ENCODE results near the gene HCFC1R1.
"Not testable (repeated sequence)": the region's sequence is repeated elsewhere in the genome, so short reads cannot be mapped to it uniquely, and the experiment has no call there.

The HCFC1R1 gene, protein sequence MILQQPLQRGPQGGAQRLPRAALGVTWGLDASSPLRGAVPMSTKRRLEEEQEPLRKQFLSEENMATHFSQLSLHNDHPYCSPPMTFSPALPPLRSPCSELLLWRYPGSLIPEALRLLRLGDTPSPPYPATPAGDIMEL

DNA sequence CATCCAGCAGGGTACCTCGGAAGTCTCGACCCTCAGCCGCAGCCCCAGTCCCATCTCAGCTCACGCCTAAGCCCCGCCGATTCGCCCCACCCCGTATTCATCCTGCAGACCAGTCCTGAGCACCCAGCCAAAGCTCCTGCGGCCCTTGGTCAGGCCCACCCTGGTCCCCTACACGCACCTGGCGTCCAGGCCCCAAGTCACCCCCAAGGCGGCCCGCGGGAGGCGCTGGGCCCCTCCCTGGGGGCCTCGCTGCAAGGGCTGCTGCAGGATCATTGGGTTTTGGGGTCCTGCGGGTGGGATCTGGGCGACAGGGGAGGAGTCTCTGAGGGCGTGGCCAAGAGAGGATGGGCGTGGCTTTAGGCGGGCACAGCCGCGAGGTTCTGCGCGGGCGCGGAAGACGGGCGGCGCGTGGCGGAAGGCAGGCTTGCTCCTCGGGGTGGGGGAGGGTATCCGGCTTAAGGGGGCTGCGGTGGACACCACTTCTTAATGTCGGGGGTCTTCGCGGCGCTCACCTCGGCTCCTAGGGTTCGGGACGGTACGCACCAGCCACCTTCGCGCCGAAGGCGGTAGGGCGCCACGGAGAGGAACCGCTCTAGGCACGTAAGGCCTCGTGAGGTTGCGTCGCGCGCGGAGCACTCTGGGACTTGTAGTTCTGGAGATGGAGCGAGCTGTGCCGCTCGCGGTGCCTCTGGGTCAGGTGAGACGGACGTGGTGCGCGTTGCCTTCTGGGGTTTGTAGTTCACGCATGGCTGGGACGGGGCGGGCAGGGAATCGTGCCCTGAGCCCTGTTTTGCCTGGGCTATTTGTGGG lies at the start of gene HCFC1R1, which contains the start of gene THOC6:
TSS of gene HCFC1R1 (minus strand) at position 274 of the 810 bp plus-strand sequence. CDS start at position 273, 1 bp downstream.
TSS of gene THOC6 (plus strand) at position 367 of the 810 bp plus-strand sequence. CDS start at position 659, 292 bp downstream.
- peak; percentile 89 for DNase-seq (ENCODE audit: low spot score)

DNA sequence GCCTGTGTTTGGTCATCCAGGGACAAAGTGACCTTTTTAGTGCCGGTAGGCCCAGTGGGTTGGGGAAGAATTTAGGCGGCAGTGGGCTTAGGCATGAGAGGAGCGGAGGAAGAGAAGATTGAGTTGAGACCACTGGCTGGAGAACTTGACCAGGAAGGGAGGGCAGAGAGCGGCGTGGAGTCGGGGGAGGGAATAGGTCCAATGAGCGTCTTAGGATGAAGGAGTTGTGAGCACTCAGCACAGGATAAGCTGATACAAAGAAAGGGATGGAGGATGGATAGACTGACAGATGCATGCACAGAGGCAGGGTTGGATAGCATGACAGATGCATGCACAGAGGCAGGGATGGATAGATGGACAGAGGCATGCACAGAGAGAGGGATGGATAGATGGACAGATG lies 49.7 kb upstream of the HCFC1R1 start:
- DNase-seq (ENCODE audit: low spot score) = no peak

DNA sequence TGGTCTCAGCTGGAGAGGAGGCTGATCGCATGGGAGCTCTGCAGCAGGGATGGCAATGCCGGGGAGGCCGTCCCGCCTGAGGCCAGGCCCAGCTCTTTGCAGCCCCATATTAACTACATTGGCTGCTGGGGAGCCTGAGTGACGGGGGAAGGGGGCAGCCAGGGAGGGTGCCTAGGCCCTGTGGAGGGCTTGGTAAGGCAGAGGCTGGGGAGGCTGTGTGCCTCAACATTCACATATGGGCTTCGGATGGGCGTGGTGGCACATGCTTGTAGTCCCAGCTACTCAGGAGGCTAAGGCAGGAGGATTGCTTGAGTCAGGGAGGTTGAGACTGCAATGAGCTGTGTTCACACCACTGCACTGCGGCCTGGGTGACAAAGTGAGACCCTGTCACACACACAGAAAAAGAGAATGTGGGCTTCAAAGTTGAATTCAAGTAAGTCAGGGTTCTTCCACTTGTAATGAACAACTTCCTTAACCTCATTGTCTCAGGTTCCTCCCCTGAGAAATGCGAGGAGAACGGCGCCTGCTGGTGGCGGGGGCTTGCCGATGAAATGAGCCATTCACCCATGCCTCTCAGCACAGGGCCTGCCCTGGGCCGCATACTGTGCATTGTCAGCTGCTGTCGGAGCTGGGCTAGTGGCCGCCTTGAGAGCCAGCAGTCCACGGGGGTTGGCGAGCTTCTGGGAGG lies 49.0 kb upstream of the HCFC1R1 start:
- not testable (repeated sequence) for DNase-seq (ENCODE audit: low spot score)

DNA sequence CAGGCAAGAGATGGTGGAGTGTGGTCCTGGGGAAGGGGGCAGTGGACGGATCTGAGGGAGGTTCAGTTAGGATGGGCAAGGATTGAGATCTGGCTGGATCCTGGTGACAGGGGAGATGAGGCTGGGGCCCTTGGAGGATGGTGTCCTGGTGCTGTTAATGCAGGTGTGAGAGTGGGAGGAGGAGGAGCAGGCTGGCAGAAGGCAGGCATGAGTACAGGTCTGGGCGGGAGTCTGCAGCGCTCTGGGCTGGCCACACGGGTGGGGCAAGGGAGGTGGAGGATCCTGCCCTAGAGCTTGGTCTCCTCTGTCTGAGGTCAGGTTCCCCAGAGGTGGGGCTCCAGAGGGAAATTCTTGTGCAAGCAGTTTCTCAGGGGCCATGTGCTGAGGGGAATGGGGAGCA lies 48.4 kb upstream of the HCFC1R1 start:
- DNase-seq (ENCODE audit: low spot score) = not testable (repeated sequence)

DNA sequence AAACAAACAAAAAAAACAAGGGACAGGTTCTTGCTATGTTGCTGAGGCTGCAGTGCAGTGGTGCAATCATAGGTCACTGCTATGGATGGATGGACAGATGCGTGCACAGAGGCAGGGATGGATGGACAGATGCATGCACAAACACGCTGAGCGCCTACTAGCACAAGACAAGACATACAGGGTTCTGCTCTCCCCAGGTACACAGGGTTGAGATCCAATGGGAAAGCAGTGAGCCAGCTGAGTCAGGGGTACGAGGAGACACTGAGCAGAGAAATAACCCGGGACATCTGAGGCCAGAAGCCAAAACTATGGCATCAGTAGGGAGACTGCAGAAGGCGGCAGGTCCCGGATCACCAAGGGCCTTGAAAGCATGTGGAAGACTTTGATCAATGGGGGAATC lies 47.9 kb upstream of the HCFC1R1 start:
- DNase-seq (ENCODE audit: low spot score) = no peak

DNA sequence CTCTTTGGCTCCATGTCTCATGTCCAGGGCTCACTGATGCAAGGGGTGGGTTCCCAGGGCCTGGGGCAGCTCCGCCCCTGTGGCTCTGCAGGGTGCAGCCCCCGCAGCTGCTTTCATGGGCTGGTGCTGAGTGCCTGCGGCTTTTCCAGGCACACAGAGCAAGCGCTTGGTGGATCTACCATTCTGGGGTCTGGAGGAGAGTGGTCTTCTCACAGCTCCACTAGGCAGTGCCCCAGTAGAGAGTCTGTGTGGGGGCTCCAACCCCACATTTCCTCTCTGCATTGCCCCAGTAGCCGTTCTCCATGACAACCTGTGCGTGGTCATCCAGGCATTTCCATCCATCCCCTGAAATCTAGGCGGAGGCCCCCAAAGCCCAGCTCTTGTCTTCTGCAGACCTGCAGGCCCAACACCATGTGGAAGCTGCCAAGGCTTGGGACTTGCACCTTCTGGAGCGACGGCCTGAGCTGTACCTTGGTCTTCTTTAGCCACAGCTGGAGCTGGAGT lies 46.9 kb upstream of the HCFC1R1 start:
- no peak for DNase-seq (ENCODE audit: low spot score)

DNA sequence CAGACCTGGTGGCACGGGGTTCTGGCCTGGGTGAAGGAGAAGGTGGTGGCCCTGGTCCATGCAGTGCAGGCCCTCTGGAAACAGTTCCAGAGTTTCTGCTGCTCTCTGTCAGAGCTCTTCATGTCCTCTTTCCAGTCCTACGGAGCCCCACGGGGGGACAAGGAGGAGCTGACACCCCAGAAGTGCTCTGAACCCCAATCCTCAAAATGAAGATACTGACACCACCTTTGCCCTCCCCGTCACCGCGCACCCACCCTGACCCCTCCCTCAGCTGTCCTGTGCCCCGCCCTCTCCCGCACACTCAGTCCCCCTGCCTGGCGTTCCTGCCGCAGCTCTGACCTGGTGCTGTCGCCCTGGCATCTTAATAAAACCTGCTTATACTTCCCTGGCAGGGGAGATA lies 45.4 kb upstream of the HCFC1R1 start:
- DNase-seq (ENCODE audit: low spot score) = not testable (repeated sequence)

DNA sequence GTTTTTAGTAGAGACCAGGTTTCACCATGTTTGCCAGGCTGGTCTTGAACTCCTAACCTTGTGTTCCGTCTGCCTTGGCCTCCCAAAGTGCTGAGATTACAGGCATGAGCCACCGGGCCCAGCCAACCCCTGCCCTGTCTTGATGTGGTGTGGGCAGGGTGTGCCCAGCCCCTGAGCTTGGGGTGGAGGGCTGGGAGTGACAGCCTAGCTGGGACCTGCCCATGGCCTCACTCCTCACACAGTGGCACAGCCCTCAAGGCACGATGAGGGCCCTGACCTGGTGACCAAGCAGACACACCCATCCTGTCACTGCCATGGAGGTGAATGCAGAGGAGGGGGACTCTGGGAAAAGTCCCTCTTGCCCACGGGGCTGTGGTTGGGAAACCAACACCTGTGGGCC lies 44.7 kb upstream of the HCFC1R1 start:
- no peak for DNase-seq (ENCODE audit: low spot score)

DNA sequence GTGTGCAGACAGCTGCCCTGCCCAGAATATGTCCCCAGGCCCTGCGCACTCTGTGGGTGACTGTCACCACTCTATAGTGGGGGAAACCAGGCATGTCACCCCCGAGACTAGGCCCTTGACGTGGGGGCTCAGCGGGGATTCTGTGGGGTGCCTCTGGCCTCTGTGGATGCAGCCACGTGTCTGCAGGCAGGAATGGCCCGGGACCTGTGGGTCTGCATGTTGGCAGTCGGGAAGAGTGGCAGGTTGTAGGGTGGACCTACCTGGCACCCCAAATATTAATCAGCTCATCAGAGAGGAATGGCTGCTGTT lies 42.7 kb upstream of the HCFC1R1 start:
- DNase-seq (ENCODE audit: low spot score) = no peak

DNA sequence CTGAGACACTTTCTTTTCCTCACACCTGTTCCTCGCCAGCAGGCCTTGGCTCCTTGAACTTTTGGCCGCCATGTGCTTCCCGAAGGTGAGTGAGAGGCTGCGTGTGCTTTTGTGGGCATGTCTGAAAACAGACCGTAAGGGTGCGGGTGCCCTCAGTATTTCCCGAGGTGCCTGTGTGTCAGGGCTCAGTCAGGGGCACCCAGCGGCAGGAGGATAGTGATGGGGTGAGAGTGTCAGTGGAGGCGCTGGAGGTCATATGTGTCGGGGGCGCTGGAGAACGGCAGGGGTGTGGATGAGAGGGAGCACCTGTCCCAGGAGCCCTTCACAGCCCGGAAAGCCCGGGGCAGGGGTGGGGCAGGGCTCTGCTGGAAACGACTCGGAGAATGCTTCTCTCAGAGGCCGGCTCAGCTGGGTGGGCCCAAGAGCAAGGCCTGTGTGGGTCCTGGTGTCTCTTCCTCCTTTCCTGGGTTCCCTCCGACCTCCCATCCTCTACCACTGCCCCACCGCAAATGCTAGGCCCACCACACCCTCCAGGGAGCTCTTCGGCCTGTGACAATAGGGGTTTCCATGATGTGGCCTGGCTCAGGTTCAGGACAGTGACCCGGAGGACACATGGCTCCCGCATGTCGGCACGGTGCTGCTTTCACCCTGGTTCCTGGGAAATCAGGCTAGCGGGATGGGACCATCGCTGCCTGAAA lies 42.1 kb upstream of the HCFC1R1 start:
- DNase-seq (ENCODE audit: low spot score) = no peak

DNA sequence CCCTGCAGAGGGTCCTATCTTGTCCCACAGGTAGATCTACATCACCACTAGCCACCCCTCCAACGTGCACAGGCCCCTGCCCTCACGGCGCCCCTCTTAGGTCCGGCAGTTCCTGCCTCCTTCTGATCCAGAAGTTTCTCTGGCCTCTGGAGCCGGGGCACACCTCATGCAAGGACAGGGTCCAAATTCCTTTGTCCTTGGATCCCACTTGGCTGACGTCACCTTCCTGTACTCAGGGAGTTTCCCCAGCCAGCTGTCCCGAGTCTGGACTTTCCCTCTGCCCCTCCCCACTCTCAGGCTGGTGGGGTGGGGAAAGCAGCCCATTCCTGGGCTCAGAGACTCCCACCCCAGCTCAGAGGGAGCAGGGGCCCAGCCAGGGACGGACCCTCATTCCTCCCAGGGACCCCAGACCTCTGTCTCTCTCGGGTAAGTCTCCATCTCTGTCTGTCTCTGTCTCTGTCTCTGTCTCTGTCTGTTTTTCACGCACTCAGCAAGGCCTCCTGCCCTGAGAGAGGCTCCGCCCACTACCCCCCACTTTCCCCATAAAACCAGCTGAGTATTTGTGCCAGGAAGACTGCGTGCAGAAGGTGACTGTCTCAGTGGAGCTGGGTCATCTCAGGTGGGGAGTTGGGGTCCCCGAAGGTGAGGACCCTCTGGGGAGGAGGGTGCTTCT lies 41.5 kb upstream of the HCFC1R1 start, which contains the start of gene IL32:
TSS of gene IL32 (plus strand) at position 572 of the 673 bp plus-strand sequence. CDS start 172 bp downstream, outside the sequence.
- DNase-seq (ENCODE audit: low spot score) = no peak

DNA sequence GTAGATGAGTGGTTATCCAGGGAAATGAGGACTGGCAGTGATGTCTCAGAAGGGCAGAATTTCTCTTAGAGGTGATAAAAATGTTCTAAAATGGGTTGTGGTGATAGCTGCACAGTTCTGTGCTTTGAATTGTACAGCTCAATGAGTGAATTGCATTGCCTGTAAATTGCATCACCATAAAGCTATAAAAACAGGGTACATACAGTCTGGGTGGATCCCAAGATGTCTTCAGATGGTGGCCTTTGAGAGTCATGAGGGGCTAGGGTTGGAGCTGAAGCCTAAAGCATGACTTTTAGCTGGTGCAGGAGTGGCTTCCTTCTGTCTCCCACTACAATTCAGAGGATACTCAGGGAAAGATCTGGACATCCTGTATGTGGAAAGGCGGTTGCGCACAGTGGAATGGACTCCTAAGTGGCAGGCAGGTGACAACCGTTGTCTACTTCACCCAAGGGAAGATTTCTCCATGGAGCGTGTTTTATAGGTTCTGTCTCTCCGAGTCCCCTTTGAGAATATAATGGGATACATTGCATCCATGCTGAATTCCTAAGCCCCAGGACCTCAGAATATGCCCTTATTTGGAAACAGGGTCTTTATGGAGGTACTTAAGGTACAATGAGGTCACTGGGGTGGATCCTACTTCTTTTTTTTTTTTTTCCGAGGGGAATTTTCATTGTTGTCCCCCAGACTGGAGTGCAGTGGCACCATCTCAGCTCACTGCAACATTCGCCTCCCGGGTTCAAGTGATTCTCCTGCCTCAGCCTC lies 40.1 kb upstream of the HCFC1R1 start:
- DNase-seq (ENCODE audit: low spot score) = no peak

DNA sequence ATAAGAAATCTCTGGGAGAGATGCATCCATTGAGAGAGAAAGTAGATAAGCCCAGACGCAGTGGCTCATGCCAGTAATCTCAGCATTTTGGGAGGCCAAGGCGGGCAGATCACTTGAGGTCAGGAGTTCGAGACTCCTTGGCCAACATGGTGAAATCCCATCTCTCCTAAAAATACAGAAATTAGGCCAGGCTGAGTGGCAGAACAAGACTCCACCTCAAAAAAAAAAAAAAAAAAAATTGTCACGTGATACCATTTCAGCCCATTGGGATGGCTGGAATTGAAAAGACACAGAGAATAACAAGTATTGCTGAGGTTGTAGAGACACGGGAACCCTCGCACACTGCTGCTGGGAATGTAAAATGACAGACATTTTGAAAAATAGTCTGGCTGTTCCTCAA lies 38.8 kb upstream of the HCFC1R1 start:
- DNase-seq (ENCODE audit: low spot score) = no peak

DNA sequence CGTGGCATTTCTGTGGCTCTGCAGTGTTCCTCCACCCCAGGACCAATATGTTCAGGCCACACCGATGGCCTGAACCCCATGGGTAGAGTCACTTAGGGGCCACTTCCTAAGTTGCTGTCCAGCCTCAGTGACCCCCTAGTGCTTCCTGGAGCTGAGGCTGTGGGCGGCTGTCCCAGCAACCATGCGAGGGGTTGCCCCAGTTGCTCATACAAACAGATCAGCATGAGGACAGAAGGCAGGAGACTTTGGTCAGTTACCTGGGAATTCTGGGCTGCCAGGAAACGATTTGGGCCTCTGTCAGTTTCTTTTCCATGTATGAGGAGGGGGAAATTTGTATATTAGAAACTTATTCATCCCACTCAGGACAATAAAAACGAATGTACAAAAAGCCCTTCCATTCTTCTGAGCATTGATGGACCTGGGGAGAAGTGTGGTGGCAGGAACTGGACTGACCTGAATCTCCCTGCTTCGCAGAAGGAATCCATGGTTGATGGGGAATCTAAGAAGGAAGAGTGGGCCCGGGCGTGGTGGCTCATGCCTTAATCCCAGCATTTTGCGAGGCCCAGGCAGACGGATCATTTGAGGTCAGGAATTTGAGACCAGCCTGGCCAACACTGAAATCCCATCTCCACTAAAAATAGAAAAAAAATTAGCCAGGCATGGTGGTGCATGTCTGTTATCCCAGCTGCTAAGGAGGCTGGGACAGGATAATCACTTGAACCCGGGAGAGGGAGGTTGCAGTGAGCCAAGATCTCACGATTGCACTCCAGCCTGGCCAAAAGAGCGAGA lies 36.8 kb upstream of the HCFC1R1 start:
- no peak for DNase-seq (ENCODE audit: low spot score)

DNA sequence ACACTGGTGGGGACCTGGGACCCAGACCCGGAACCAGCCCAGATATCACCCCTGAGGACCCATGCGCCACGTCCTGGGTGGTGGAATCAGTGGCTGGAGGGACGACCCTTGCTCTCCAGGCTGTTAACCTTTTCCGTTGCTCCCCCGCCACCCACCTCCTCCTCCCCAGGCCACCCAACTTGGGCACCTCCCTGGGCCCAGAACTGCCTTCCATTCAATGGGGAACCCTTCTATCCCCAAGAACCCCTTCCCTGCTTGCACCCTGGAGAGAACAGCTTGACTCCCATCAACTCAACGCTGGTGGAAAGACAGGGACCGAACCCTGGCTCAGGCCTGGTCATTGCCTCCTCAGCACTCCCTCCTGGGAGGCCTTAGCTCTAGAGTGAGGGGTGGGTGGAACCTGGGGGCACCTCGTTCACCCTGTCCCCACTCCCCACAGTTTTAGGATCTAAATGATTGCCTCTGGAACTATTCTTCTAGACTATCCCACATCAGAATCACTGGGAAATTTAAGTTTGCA lies 36.0 kb upstream of the HCFC1R1 start:
- no peak for DNase-seq (ENCODE audit: low spot score)

DNA sequence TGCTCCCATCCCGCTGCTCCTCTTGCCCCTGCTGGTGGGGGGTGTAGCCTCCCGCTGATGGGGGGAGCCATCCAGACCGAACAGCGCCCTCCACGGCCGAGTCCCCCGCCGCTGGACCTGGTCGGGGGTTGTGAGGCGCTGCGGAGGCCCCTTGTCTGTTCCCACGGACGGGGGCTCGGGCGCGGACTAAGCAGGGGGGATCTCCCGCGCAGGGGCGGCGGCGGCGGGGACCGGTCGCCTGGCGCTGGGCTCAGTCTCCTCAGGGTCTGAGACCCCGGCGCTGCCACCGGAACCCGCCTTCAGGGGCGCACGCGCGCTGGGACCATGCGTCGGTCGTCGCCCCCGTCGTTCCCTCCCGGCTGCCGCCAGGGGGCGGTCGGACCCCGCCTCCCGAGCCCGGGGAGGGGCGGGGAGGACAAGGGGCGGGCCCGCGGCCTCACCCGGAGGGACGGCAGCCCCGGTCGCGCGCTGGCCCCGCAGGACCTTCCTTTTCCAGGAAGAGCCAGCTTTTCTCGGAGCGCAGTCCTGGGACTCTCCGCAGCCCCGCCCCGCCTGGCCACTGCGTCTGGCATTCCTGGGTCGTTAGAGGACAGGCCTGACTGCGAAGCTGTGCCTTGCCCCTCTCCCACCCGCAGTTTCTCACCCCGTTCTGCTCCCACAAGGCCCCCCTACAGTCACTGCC lies 35.4 kb upstream of the HCFC1R1 start:
- DNase-seq (ENCODE audit: low spot score) = peak; percentile 92

DNA sequence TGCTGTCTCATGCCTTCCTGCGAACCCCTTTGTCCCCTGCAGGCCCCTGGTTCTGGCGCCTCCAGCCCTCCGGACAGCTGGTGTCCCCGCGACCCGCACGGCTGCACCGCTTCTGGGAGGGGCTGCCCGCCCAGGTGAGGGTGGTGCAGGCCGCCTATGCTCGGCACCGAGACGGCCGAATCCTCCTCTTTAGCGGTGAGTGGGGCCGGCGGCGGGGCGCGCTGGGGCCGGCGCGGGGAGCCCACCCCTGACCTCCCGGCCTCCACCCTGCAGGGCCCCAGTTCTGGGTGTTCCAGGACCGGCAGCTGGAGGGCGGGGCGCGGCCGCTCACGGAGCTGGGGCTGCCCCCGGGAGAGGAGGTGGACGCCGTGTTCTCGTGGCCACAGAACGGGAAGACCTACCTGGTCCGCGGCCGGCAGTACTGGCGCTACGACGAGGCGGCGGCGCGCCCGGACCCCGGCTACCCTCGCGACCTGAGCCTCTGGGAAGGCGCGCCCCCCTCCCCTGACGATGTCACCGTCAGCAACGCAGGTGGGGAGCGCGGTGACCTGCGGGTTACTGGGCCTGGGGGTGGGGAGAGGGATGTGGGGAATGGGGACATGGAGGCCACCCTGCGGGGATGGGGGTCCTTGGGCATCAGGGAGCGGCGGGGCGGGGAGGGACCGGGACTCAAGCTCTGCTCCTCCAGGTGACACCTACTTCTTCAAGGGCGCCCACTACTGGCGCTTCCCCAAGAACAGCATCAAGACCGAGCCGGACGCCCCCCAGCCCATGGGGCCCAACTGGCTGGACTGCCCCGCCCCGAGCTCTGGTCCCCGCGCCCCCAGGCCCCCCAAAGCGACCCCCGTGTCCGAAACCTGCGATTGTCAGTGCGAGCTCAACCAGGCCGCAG lies 34.6 kb upstream of the HCFC1R1 start:
- DNase-seq (ENCODE audit: low spot score) = peak; percentile 50

Measured in germinal center (tissue), 1 donor.